ENCODE measurements around the gene ITM2B.

ITM2B gene

GRCh38 chr13:48220592-48220980 lies 12.4 kb upstream of the ITM2B start:
- Histone ChIP-seq H3K27me3 (ENCODE audit: insufficient read depth, poor library complexity, severe bottlenecking) (no peaks in the 10 kb centered on the region), H3K4me3 (replicated peaks; ENCODE audit: insufficient read depth, low read length) (no peak overlapping the region), H3K27ac (replicated peaks) (peak overlapping the region; percentile 41)
- no peak for TF ChIP-seq REST (IDR thresholded peaks at IDR 0.05; ENCODE audit: insufficient replicate concordance, low read depth)
- TF ChIP-seq CTCF (IDR thresholded peaks at IDR 0.05; ENCODE audit: insufficient read depth, low read length): no peak
- TF ChIP-seq GABPA (IDR thresholded peaks at IDR 0.05; ENCODE audit: low read depth): no peak
- no peak for TF ChIP-seq SPI1 (IDR thresholded peaks at IDR 0.05; ENCODE audit: borderline replicate concordance, low read depth)
- TF ChIP-seq POLR2AphosphoS5 (IDR thresholded peaks at IDR 0.05; ENCODE audit: low read depth): no peak
- DNase-seq (ENCODE audit: low read depth in 1 of 2, low spot score in 1 of 2): peak; percentile 24 to 56

GRCh38 chr13:48220981-48221685 lies 11.9 kb upstream of the ITM2B start:
- Histone ChIP-seq H3K4me3 (replicated peaks; ENCODE audit: insufficient read depth, low read length) (no peak overlapping the region), H3K27ac (replicated peaks) (peak overlapping the region; percentile 41), H3K27me3 (ENCODE audit: insufficient read depth, poor library complexity, severe bottlenecking) (no peaks in the 10 kb centered on the region)
- TF ChIP-seq SPI1 (IDR thresholded peaks at IDR 0.05; ENCODE audit: borderline replicate concordance, low read depth) (no peak), GABPA (IDR thresholded peaks at IDR 0.05; ENCODE audit: low read depth) (no peak), REST (IDR thresholded peaks at IDR 0.05; ENCODE audit: insufficient replicate concordance, low read depth) (no peak), POLR2AphosphoS5 (IDR thresholded peaks at IDR 0.05; ENCODE audit: low read depth) (no peak)
- DNase-seq (ENCODE audit: low read depth in 1 of 2, low spot score in 1 of 2): peak in 1 of 2 experiments; percentile 60

GRCh38 chr13:48221686-48222187 lies 11.3 kb upstream of the ITM2B start:
- TF ChIP-seq POLR2AphosphoS5 (IDR thresholded peaks at IDR 0.05; ENCODE audit: low read depth) (no peak), SPI1 (IDR thresholded peaks at IDR 0.05; ENCODE audit: borderline replicate concordance, low read depth) (0 out of 2 replicates have a peak, but pooled peaks have one; percentile 24)

DNA sequence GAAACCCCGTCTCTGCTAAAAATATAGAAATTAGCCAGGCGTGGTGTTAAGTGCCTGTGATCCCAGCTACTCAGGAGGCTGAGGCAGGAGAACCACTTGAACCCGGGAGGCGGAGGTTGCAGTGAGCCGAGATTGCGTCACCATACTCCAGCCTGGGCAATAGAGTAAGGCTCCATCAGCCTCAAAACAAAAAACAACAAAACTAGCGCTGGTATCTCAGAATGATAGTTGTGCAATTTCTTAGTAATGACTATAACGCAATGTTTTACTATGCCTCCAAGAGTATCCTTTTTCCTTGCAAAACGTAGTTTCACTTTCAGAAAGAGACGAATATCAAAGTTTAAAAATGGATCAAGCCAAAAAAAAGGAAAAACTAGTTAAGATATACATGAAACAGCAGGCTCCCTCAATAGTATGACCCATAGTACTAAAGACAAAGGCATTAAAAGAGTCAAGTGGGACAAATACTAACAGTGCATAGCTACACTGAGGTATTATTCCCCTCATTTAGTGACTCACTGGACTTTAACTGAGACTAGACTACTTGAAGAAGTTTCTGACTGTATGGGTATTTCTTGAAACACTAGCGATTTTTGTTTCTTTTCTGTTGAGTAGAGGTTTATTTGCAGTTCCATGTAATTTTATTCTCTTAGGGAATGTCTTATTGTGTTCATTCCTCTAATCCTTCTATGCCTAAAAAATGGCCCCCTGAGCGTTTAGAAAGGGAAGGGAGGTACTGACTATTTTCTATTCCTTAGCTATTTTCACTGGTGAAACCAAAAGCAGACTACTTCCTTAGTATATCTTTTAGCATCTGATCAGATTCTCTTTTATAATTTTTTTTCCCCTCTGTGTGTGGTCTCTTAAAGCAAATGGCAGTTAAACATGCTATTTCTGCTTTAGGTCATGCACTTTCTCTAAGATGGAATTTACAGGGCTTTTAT lies 10.4 kb upstream of the ITM2B start:
- no peaks in the 10 kb centered on the region for H3K27me3 ChIP-seq (ENCODE audit: insufficient read depth, poor library complexity, severe bottlenecking)
- peak; percentile 42 to 82 for DNase-seq (ENCODE audit: low read depth in 1 of 2, low spot score in 1 of 2)
- TF ChIP-seq SPI1 (IDR thresholded peaks at IDR 0.05; ENCODE audit: borderline replicate concordance, low read depth) (no peak), CTCF (IDR thresholded peaks at IDR 0.05; ENCODE audit: insufficient read depth, low read length) (no peak), REST (IDR thresholded peaks at IDR 0.05; ENCODE audit: insufficient replicate concordance, low read depth) (no peak), GABPA (IDR thresholded peaks at IDR 0.05; ENCODE audit: low read depth) (no peak), POLR2AphosphoS5 (IDR thresholded peaks at IDR 0.05; ENCODE audit: low read depth) (no peak)
- peak overlapping the region; percentile 21 for H3K4me3 ChIP-seq (replicated peaks; ENCODE audit: insufficient read depth, low read length)
- peak overlapping the region; percentile 41 for H3K27ac ChIP-seq (replicated peaks)

More at GRCh38 chr13:48221686-48222187, 11.3 kb upstream of the ITM2B start:
- no peak overlapping the region; the same call in 1 of the 2 replicates for H3K4me3 ChIP-seq (replicated peaks; ENCODE audit: insufficient read depth, low read length)
- no peaks in the 10 kb centered on the region for H3K27me3 ChIP-seq (ENCODE audit: insufficient read depth, poor library complexity, severe bottlenecking)
- H3K27ac ChIP-seq (replicated peaks): peak overlapping the region; percentile 41
- no peak for DNase-seq (ENCODE audit: low read depth in 1 of 2, low spot score in 1 of 2)

Measured in HL-60 (cell line).